ENCODE results near the gene TTLL3. TPM values are rescaled to one million over a fixed set of nuclear protein-coding genes. Genes with fewer than 3 reads are reported as not detected.

Gene TTLL3
- total and polyA plus RNA-seq, 12 donors = 10.1 to 214 (median 45.5) TPM

DNA sequence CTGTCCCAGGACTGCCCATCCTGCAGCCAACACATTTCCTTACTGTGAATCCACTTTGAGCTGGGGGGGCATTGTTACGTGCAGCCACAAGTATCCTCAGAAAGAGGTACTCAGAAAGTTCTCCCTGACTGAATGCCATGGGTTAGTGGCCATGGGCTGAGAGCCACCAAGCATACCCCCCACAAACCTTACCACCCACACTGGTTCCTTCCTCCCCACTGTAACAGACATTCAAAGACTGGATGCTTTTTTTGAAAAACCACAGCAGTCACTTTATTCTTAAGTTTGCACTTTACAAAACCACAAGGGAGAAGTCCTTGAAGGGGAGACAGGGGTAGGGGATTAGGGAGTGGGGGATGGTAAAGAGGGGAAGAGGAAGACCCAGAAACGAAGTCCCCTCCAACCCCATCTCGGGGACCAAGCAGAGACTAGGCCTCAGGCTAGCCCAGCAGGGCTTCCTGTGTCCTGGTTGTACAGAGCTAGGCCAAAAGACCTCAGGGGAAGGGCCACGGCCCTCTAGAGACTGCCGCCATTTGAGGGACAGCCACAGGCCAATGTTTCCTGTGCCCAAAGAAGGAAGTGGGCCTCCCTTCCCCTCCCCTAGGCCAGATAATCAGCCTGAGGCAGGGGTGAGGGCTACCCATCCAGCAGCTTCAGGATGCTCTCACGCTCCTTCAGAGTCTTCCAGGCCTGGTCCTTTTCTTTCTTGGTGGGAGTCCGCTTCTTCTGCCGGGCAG is 30.2 kb upstream of the TTLL3 start:
- WGBS, 4 donors = 54 to 73% (median 66%) methylated on average over 4 to 8 of the region's 8 CpGs
- H3K27ac ChIP-seq = peak overlapping the region in 4 of 5 donors; percentile 37 to 72 (median 60)

DNA sequence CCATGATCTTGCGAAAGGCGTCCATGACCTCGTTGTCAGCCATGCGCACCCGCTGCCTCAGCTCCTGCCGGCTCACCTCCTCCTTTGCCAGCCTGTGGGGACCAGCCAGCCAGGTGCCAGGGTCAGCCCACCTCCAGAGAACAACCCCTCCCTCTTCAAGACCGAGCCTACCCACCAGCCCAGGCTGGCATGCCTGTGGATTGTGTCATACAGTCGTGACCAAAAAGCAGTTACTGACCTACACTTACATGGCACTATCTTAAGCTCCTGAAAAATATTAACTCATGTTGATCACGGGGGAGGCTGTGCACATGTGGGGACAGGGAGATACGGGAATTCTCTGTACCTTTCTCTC is 29.6 kb upstream of the TTLL3 start:
- H3K27ac ChIP-seq = peak overlapping the region; percentile 21 to 72 (median 49)
- intact Hi-C loops (cut with DNase I) = no loop called here
- peaks cover 0 to 41% of the 10 kb centered on the region in 2 donors for H3K36me3 ChIP-seq (replicated peaks in 1 of 2)
- TF ChIP-seq, protein P1, sequence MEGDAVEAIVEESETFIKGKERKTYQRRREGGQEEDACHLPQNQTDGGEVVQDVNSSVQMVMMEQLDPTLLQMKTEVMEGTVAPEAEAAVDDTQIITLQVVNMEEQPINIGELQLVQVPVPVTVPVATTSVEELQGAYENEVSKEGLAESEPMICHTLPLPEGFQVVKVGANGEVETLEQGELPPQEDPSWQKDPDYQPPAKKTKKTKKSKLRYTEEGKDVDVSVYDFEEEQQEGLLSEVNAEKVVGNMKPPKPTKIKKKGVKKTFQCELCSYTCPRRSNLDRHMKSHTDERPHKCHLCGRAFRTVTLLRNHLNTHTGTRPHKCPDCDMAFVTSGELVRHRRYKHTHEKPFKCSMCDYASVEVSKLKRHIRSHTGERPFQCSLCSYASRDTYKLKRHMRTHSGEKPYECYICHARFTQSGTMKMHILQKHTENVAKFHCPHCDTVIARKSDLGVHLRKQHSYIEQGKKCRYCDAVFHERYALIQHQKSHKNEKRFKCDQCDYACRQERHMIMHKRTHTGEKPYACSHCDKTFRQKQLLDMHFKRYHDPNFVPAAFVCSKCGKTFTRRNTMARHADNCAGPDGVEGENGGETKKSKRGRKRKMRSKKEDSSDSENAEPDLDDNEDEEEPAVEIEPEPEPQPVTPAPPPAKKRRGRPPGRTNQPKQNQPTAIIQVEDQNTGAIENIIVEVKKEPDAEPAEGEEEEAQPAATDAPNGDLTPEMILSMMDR (IDR thresholded peaks at IDR 0.05) = no peak
- no peak for TF ChIP-seq POLR2A (IDR thresholded peaks at IDR 0.05)
- H3K27me3 ChIP-seq = no peaks in the 10 kb centered on the region
- H3K9me3 ChIP-seq (replicated peaks in 1 of 3) = no peaks in the 10 kb centered on the region
- H3K4me1 ChIP-seq (replicated peaks in 1 of 2) = peaks cover 41 to 67% of the 10 kb centered on the region in 2 donors
- H3K4me3 ChIP-seq = no peak overlapping the region
- peak in 2 of 7 donors; percentile 38 to 49 for DNase-seq
- WGBS, 4 donors = 52 to 64% (median 59%) methylated on average over 6 to 10 of the region's 10 CpGs

More for the DNA sequence above, 30.2 kb upstream of the TTLL3 start:
- intact Hi-C loops (cut with DNase I) = no loop called here
- Histone ChIP-seq H3K27me3 (no peaks in the 10 kb centered on the region), H3K9me3 (replicated peaks in 1 of 3) (no peaks in the 10 kb centered on the region), H3K4me1 (replicated peaks in 1 of 2) (peaks cover 35 to 65% of the 10 kb centered on the region in 2 donors), H3K4me3 (no peak overlapping the region), H3K36me3 (replicated peaks in 1 of 2) (peaks cover 0 to 36% of the 10 kb centered on the region in 2 donors)
- TF ChIP-seq POLR2A (IDR thresholded peaks at IDR 0.05) = no peak
- TF ChIP-seq, protein P1 (IDR thresholded peaks at IDR 0.05) = no peak
- DNase-seq = no peak

DNA sequence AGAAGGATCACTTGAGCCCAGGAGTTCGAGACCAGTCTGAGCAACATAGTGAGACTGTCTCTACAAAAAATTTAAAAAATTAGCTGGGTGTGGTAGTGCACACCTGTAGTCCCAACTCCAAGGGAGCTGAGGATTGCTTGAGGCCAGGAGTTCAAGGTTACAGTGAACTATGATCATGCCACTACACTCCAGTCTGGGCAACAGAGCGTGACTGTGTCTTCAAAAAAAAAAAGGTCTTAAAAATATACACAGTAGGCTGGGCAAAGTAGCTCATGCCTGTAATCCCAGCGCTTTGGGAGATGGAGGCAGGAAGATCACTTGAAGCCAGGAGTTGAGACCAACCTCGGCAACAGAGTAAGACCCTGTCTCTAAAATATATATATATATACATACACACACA is 29.2 kb upstream of the TTLL3 start:
- Histone ChIP-seq H3K27ac (peak overlapping the region; percentile 21 to 72 (median 49)), H3K36me3 (replicated peaks in 1 of 2) (peaks cover 0 to 43% of the 10 kb centered on the region in 2 donors), H3K27me3 (no peaks in the 10 kb centered on the region), H3K4me1 (replicated peaks in 1 of 2) (peaks cover 45 to 71% of the 10 kb centered on the region in 2 donors), H3K4me3 (no peak overlapping the region), H3K9me3 (replicated peaks in 1 of 3) (no peaks in the 10 kb centered on the region)
- TF ChIP-seq POLR2A (IDR thresholded peaks at IDR 0.05) = no peak
- TF ChIP-seq, protein P1 (IDR thresholded peaks at IDR 0.05) = no peak
- WGBS, 4 donors = 69 to 78% (median 71%) methylated on average over 4 of the region's 4 CpGs
- intact Hi-C loops (cut with DNase I) = no loop called here
- no peak for DNase-seq

DNA sequence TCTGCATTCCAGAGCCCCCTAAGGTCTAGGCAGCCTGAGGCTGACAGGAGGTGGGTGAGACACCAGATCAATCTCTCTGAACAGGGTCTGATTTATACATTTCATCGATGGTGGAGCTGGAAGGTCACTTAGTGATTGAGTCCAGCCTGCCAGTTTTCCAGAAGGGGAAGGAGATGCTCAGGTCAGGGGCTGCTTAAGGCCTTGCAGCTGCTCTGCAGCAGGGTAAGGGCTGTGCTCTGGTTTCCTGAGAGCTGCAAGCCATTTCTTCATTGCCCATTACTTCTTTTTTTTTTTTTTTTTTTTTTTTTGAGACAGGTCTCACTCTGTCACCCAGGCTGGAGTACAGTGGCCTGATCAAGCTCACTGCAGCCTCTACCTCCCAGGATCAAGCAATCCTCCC is 28.5 kb upstream of the TTLL3 start:
- DNase-seq = no peak
- Histone ChIP-seq H3K36me3 (replicated peaks in 1 of 2) (peaks cover 0 to 48% of the 10 kb centered on the region in 2 donors), H3K27me3 (no peaks in the 10 kb centered on the region), H3K27ac (peak overlapping the region in 3 of 5 donors; percentile 57 to 72 (median 72)), H3K4me1 (replicated peaks in 1 of 2) (peaks cover 51 to 77% of the 10 kb centered on the region in 2 donors), H3K4me3 (no peak overlapping the region), H3K9me3 (replicated peaks in 1 of 3) (no peaks in the 10 kb centered on the region)
- WGBS, 4 donors = 10 to 28% (median 20%) methylated on average over 1 of the region's 1 CpG
- intact Hi-C loops (cut with DNase I) = no loop called here
- TF ChIP-seq, protein P1 (IDR thresholded peaks at IDR 0.05) = no peak
- TF ChIP-seq POLR2A (IDR thresholded peaks at IDR 0.05) = no peak
